CD4-positive, alpha-beta memory T cell (primary cell): ENCODE data around the gene STK10. TPM values are rescaled to one million over a fixed set of nuclear protein-coding genes. Genes with fewer than 3 reads are reported as not detected.

Experiments used
- CTCF ChIA-PET: fragments of 350-600 bp; sonication (Branson Sonifier 250); formaldehyde crosslinking; loops from one replicate; lab custom pipeline; 2021; ENCODE audit warnings: inconsistent platforms; ENCODE audit not compliant: partially characterized antibody; lab: Charles Lee
- POLR2A ChIA-PET: fragments of 350-600 bp; sonication (Branson Sonifier 250); formaldehyde crosslinking; loops from one replicate; lab custom pipeline; 2021; ENCODE audit not compliant: partially characterized antibody; lab: Charles Lee
- DNase-seq, 5 donors: peaks; one replicate each; pipeline versions ENCODE4 v3.0.0 to v3.0.0-alpha.2; 2020 to 2022; ENCODE audit warnings: mixed read lengths in 1 of 5
- H3K27ac ChIP-seq: one replicate; pipeline ENCODE4 v1.7.0; 2013; ENCODE audit warnings: low read depth, low read length
- H3K27me3 ChIP-seq: 2 replicates; pipeline ENCODE4 v1.7.0; 2013; ENCODE audit warnings: mild to moderate bottlenecking, low read length, moderate library complexity; ENCODE audit not compliant: insufficient read depth
- H3K36me3 ChIP-seq: 2 replicates; pipeline ENCODE4 v1.7.0; 2013; ENCODE audit warnings: mild to moderate bottlenecking, low read length, moderate library complexity; ENCODE audit not compliant: insufficient read depth
- H3K4me1 ChIP-seq: 2 replicates; pipeline ENCODE4 v1.7.0; 2013; ENCODE audit warnings: mild to moderate bottlenecking, low read length, moderate library complexity; ENCODE audit not compliant: insufficient read depth
- H3K4me3 ChIP-seq, 2 donors: one replicate each; pipeline ENCODE4 v1.7.0; 2013; ENCODE audit warnings: low read length in 2 of 2, mild to moderate bottlenecking in 1 of 2
- H3K9me3 ChIP-seq, 2 donors: one replicate each; pipeline ENCODE4 v1.7.0; 2013; ENCODE audit warnings: low read length in 2 of 2, control low read depth in 1 of 2; ENCODE audit not compliant: control insufficient read depth in 1 of 2
- H3K27ac Mint-ChIP-seq, 7 donors: one replicate each; pipeline ENCODE4 v1.8.0; 2020 to 2021; ENCODE audit warnings: mixed read lengths in 7 of 7, mild to moderate bottlenecking in 6 of 7, inconsistent platforms in 3 of 7, moderate library complexity in 3 of 7
- H3K27me3 Mint-ChIP-seq, 2 donors: one replicate each; pipeline ENCODE4 v1.8.0; 2020 to 2021; ENCODE audit warnings: mixed read lengths in 2 of 2
- H3K36me3 Mint-ChIP-seq, 2 donors: one replicate each; pipeline ENCODE4 v1.8.0; 2020 to 2021; ENCODE audit warnings: mixed read lengths in 2 of 2, inconsistent platforms in 1 of 2, mild to moderate bottlenecking in 1 of 2
- H3K4me1 Mint-ChIP-seq, 4 donors: one replicate each; pipeline ENCODE4 v1.8.0; 2020 to 2021; ENCODE audit warnings: mixed read lengths in 4 of 4, mild to moderate bottlenecking in 1 of 4
- H3K4me3 Mint-ChIP-seq, 8 donors: one replicate each; pipeline ENCODE4 v1.8.0; 2020 to 2021; ENCODE audit warnings: mixed read lengths in 8 of 8, mild to moderate bottlenecking in 7 of 8, moderate library complexity in 6 of 8, inconsistent platforms in 3 of 8
- H3K9me3 Mint-ChIP-seq, 8 donors: one replicate each; pipeline ENCODE4 v1.8.0; 2020 to 2021; ENCODE audit warnings: mixed read lengths in 8 of 8, mild to moderate bottlenecking in 5 of 8, inconsistent platforms in 3 of 8, moderate library complexity in 1 of 8
- intact Hi-C: fragments of 100-400 bp; cut with micrococcal nuclease; formaldehyde crosslinking; loops from one replicate; pipeline ENCODE4 v1.15.1; 2023
- polyA plus RNA-seq, 2 donors: library from polyadenylated mRNA; unstranded; fragments of 300-500 nt; fragmentation: Illumina TruSeq; gene quantifications; one replicate each; pipeline ENCODE4 v1.2.3, GENCODE V29; 2021
- total RNA-seq, 2 experiments: library from RNA; stranded (reverse); gene quantifications; one replicate each; pipeline ENCODE4 v1.2.3, GENCODE V29; 2021

STK10 gene
- total and polyA plus RNA-seq, 4 experiments from 2014 or later, result 24.6 to 314 (median 233) TPM

DNA sequence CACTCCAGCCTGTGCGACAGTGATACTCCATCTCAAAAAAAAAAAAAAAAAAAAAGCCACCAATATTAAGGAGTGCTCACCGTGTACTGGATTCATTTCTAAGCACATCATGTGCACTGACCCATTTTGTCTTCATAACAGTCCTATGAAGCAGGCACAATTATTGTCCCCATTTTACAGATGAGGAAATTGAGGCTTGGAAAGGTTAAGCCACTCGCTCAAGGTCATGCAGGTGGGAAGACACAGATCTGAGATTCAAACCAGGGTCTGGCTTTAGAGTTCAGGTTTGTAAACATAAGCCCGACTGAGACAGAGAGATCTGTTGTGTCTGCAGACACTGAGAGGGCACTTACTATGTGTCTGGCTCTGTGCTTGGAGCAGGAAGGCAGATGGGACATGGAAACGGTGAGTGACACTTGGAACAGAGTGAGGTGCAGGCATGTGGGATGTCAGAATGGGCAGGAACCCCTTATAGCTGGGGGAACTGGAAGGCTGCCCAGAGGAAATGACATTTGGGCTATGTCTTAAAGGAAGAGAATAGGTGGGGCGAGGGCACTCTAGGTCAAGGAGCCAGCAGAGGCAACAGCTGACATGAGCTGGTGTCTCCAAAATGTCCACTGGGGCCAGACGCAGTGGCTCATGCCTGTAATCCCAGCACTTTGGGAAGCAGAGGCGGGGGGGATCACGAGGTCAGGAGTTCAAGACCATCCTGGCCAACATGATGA is 69.9 kb downstream of the STK10 start:
- no peaks in the 10 kb centered on the region for H3K9me3 ChIP-seq
- Mint-ChIP-seq H3K4me3 (peak overlapping the region in 7 of 8 donors; percentile 1 to 70 (median 51)), H3K9me3 (peaks cover 0 to 3% (median 0%) of the 10 kb centered on the region in 8 donors), H3K27ac (peak overlapping the region; percentile 78 to 95 (median 91)), H3K36me3 (peaks cover 30 to 49% of the 10 kb centered on the region in 2 donors), H3K27me3 (no peaks in the 10 kb centered on the region), H3K4me1 (peaks cover 43 to 83% (median 61%) of the 10 kb centered on the region in 4 donors)
- intact Hi-C loops, result no loop called here
- peak overlapping the region; percentile 15 for H3K27ac ChIP-seq
- ChIA-PET CTCF (interaction anchor here (0.7 to 13.2 kb wide), 2 partner anchors 12 to 66 kb away, joined by 3 to 248 read pairs; partner anchors contain the start of gene STK10), POLR2A (interaction anchor here (0.6 to 16.4 kb wide), 3 partner anchors 11 to 624 kb away, joined by 3 to 597 read pairs (median 5); partner anchors contain the start of gene STK10)
- no peak overlapping the region for H3K4me3 ChIP-seq
- peaks cover 82% of the 10 kb centered on the region for H3K4me1 ChIP-seq
- H3K27me3 ChIP-seq, result no peaks in the 10 kb centered on the region
- DNase-seq, result peak in 1 of 5 donors; percentile 58
- H3K36me3 ChIP-seq, result peaks cover 13% of the 10 kb centered on the region

DNA sequence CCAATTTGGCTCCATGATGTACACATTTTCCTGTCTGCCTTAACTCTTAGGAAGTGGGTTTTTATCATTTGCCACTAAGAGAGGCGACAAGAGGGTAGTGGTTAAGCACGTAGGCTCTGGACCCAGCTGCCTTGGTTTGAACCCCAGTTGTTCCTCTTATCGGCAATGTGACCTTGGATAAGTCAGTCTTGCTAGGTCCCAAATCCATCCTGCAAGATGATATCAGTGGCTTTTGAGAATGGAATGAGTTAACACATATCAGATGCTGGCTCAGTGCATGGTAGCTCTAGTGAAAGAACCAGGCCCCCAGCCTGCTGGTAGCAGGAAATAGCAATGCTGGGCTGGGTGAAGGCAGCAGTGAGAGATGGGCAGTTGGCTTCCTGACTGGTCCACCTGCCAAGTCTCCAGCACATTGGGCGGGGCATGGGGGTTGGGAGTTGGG is 72.5 kb downstream of the STK10 start:
- Histone ChIP-seq H3K4me3 (peak overlapping the region in 1 of 2 donors; percentile 17), H3K4me1 (peaks cover 93% of the 10 kb centered on the region), H3K9me3 (no peaks in the 10 kb centered on the region), H3K27me3 (no peaks in the 10 kb centered on the region), H3K36me3 (peaks cover 9% of the 10 kb centered on the region), H3K27ac (peak overlapping the region; percentile 74)
- peak overlapping the region; percentile 94 to 100 (median 96) for H3K27ac Mint-ChIP-seq
- H3K9me3 Mint-ChIP-seq, result peaks cover 0 to 3% (median 0%) of the 10 kb centered on the region in 8 donors
- peaks cover 51 to 86% (median 70%) of the 10 kb centered on the region in 4 donors for H3K4me1 Mint-ChIP-seq
- peak; percentile 39 to 65 (median 51) for DNase-seq
- ChIA-PET CTCF (interaction anchor here (1.2 to 13.2 kb wide), 3 partner anchors 14 to 69 kb away, joined by 3 to 248 read pairs (median 11); partner anchors contain the start of gene STK10), POLR2A (interaction anchor here (0.6 to 16.4 kb wide), 11 partner anchors 10 to 1784 kb away, joined by 3 to 597 read pairs (median 9); partner anchors contain the start of genes FBXW11 and STK10)
- peak overlapping the region; percentile 69 to 92 (median 80) for H3K4me3 Mint-ChIP-seq
- intact Hi-C loops, result no loop called here
- peaks cover 31 to 53% of the 10 kb centered on the region in 2 donors for H3K36me3 Mint-ChIP-seq
- no peaks in the 10 kb centered on the region for H3K27me3 Mint-ChIP-seq

DNA sequence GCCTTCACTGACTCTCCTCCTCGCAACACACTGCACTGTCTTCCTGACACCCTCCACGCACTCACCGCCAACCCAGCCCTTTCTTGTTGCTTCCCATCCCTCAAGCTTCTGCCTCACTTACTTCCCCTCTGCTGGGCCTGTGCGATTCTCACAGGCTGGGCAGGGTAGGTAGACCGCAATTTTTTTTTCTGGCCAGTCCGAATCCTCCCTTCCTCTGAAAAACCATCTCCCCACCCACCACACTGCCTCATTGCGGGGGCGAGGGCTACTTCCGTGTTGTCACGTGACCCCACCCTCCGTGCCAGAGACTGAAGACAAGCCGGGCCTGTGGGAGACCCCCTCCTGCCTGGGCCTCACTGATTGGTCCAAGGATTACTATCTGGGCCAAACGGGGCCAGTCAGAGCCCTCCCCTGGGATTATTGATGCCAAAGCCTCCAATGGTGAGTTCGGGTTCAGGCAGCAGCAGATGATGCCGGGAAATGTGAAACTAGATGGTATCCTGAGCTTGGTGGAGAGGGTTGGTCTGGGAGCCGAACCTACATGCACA is 73.1 kb downstream of the STK10 start:
- Histone ChIP-seq H3K4me1 (peaks cover 93% of the 10 kb centered on the region), H3K27ac (peak overlapping the region; percentile 74), H3K36me3 (peaks cover 5% of the 10 kb centered on the region), H3K4me3 (peak overlapping the region in 1 of 2 donors; percentile 17), H3K9me3 (no peaks in the 10 kb centered on the region), H3K27me3 (no peaks in the 10 kb centered on the region)
- Mint-ChIP-seq H3K27ac (peak overlapping the region; percentile 94 to 100 (median 96)), H3K4me1 (peaks cover 56 to 86% (median 72%) of the 10 kb centered on the region in 4 donors), H3K36me3 (peaks cover 36 to 53% of the 10 kb centered on the region in 2 donors), H3K4me3 (peak overlapping the region; percentile 69 to 92 (median 80)), H3K27me3 (no peaks in the 10 kb centered on the region), H3K9me3 (peaks cover 0 to 3% (median 0%) of the 10 kb centered on the region in 8 donors)
- ChIA-PET CTCF (interaction anchor here (1.2 to 13.2 kb wide), 4 partner anchors 9 to 70 kb away, joined by 3 to 248 read pairs (median 8); partner anchors contain the start of gene STK10), POLR2A (interaction anchor here (0.7 to 16.4 kb wide), 15 partner anchors 7 to 1784 kb away, joined by 3 to 597 read pairs (median 5); partner anchors contain the start of genes FBXW11 and STK10)
- DNase-seq, result peak; percentile 56 to 83 (median 59)
- intact Hi-C loops, result loop anchor here (5.0 kb wide), 1 partner anchor 37 kb away; no protein-coding TSS in a partner anchor

DNA sequence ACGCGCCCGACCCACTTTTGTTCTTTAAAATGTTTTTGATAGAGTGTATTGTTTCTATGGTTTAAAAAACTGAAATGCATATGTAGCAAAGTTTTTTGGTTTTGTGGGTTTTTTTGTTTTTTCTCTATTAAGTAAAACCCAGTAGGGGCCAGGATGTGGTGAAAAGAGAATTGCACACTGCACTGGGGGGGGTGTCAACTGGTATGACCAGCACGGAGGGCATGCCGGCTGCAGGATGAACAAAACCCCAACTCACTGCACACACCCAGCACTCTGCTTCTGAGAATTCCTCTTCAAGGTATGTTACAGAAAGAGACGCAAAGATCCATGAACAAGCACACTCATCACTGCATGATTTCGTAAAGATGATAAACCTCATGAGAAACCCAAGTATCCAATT is 75.0 kb downstream of the STK10 start:
- intact Hi-C loops, result loop anchor here (1.0 to 5.0 kb wide), 4 partner anchors 20 to 106 kb away; partner anchors contain the start of gene FBXW11
- ChIA-PET POLR2A (interaction anchor here (0.6 to 16.4 kb wide), 5 partner anchors 10 to 106 kb away, joined by 3 to 597 read pairs (median 9); partner anchors contain the start of genes FBXW11 and STK10), CTCF (interaction anchor here (1.3 to 13.2 kb wide), 3 partner anchors 54 to 72 kb away, joined by 5 to 248 read pairs (median 17); partner anchors contain the start of gene STK10)
- no peaks in the 10 kb centered on the region for H3K27me3 ChIP-seq
- H3K4me3 ChIP-seq, result peak overlapping the region in 1 of 2 donors; percentile 39
- Mint-ChIP-seq H3K4me1 (peaks cover 49 to 83% (median 67%) of the 10 kb centered on the region in 4 donors), H3K27ac (peak overlapping the region; percentile 94 to 99 (median 96)), H3K36me3 (peaks cover 32 to 56% of the 10 kb centered on the region in 2 donors), H3K27me3 (no peaks in the 10 kb centered on the region), H3K9me3 (peaks cover 0 to 3% (median 0%) of the 10 kb centered on the region in 8 donors), H3K4me3 (peak overlapping the region; percentile 67 to 87 (median 84))
- peak overlapping the region; percentile 71 for H3K27ac ChIP-seq
- peaks cover 85% of the 10 kb centered on the region for H3K4me1 ChIP-seq
- peaks cover 9% of the 10 kb centered on the region for H3K36me3 ChIP-seq
- DNase-seq, result peak; percentile 84 to 92 (median 90)
- no peaks in the 10 kb centered on the region for H3K9me3 ChIP-seq

DNA sequence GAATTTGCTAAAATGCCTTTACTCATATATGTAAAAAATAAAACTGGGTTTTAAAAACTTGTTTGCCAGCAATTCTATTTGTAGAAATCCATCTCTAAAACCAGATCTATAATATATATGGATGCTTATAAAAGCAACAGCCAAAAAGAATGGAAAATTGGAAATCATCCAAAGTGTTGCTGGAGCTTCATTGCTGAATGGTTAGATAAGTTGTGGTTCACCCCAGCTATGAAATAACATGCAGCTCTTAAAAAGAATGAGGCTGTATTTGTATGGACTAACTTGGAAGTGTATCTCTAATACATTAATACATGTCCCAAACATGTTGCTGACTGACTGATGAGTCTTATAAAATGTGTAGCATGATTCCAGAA is 76.2 kb downstream of the STK10 start:
- intact Hi-C loops, result loop anchor here (1.0 to 5.0 kb wide), 3 partner anchors 40 to 105 kb away; partner anchors contain the start of genes FBXW11 and STK10
- Mint-ChIP-seq H3K4me1 (peaks cover 50 to 89% (median 73%) of the 10 kb centered on the region in 4 donors), H3K36me3 (peaks cover 34 to 62% of the 10 kb centered on the region in 2 donors), H3K4me3 (peak overlapping the region; percentile 68 to 86 (median 78)), H3K27ac (peak overlapping the region; percentile 92 to 99 (median 96)), H3K9me3 (peaks cover 0 to 3% (median 0%) of the 10 kb centered on the region in 8 donors), H3K27me3 (no peaks in the 10 kb centered on the region)
- Histone ChIP-seq H3K4me1 (peaks cover 87% of the 10 kb centered on the region), H3K36me3 (peaks cover 13% of the 10 kb centered on the region), H3K4me3 (peak overlapping the region in 1 of 2 donors; percentile 13), H3K27me3 (no peaks in the 10 kb centered on the region), H3K27ac (peak overlapping the region; percentile 71), H3K9me3 (no peaks in the 10 kb centered on the region)
- ChIA-PET CTCF (interaction anchor here (0.9 to 13.2 kb wide), 9 partner anchors 12 to 182 kb away, joined by 3 to 248 read pairs (median 4); partner anchors contain the start of gene STK10), POLR2A (interaction anchor here (0.7 to 16.4 kb wide), 8 partner anchors 12 to 70 kb away, joined by 3 to 597 read pairs (median 6); partner anchors contain the start of gene STK10)
- DNase-seq, result no peak
